Kidney (tissue), 14 donors: ENCODE data around the gene ZCCHC8. TPM values are rescaled to one million over a fixed set of nuclear protein-coding genes. Genes with fewer than 3 reads are reported as not detected.

ENCODE experiments used
- DNase-seq, 5 donors: peaks; one replicate each; pipeline ENCODE4 v3.0.0-alpha.2; 2013 to 2020
- FAIRE-seq: peaks from 2 replicates; lab custom pipeline; 2012; peaks lifted over from hg19 to GRCh38; lab: Jason Lieb, UNC
- H3K27ac ChIP-seq, 2 donors: one replicate each; pipeline ENCODE4 v1.7.0; 2013; ENCODE audit warnings: low read depth in 2 of 2, low read length in 2 of 2, inconsistent platforms in 1 of 2
- H3K27me3 ChIP-seq: one replicate; pipeline ENCODE4 v1.7.1; 2013; ENCODE audit warnings: low read length, inconsistent platforms; ENCODE audit not compliant: control insufficient read depth, insufficient read depth
- H3K36me3 ChIP-seq, 3 donors: one replicate each; pipeline versions ENCODE4 v1.7.0 to v1.7.1; 2013; ENCODE audit warnings: low read length in 3 of 3, control low read depth in 1 of 3, inconsistent platforms in 1 of 3; ENCODE audit not compliant: insufficient read depth in 3 of 3, control insufficient read depth in 2 of 3
- H3K4me1 ChIP-seq, 3 donors: one replicate each; pipeline versions ENCODE4 v1.7.0 to v1.7.1; 2013; ENCODE audit warnings: low read length in 3 of 3, inconsistent platforms in 1 of 3, low read depth in 1 of 3; ENCODE audit not compliant: control insufficient read depth in 2 of 3, insufficient read depth in 2 of 3
- H3K4me3 ChIP-seq, 3 donors: one replicate each; pipeline versions ENCODE4 v1.7.0 to v1.8.1; 2013; ENCODE audit warnings: low read length in 3 of 3, control low read depth in 1 of 3, inconsistent platforms in 1 of 3
- H3K9ac ChIP-seq, 3 donors: one replicate each; pipeline versions ENCODE4 v1.7.0 to v1.7.1; 2013; ENCODE audit warnings: low read length in 3 of 3, control low read depth in 1 of 3, inconsistent platforms in 1 of 3
- H3K9me3 ChIP-seq, 3 donors: one replicate each; pipeline versions ENCODE4 v1.7.0 to v1.7.1; 2013; ENCODE audit warnings: low read length in 3 of 3, control low read depth in 1 of 3, inconsistent platforms in 1 of 3; ENCODE audit not compliant: control insufficient read depth in 2 of 3, insufficient read depth in 1 of 3
- intact Hi-C: fragments of 100-400 bp; cut with DNase I; formaldehyde crosslinking; loops from one replicate; pipeline ENCODE4 v1.11.1; 2022
- polyA plus RNA-seq: library from polyadenylated mRNA; stranded (reverse); fragments of 350-450 nt; fragmentation: Illumina TruSeq; extraction: RNeasy Lipid Tissue Mini Kit (QIAGEN cat#74804); gene quantifications from one replicate; pipeline ENCODE4 v1.2.3, GENCODE V29; 2014; ENCODE audit warnings: low read depth, low replicate concordance; ENCODE audit not compliant: insufficient read depth
- total RNA-seq: library from RNA; stranded (reverse); fragmentation: NEBNext Ultra II Directional; extraction: Animal tissue kit (Norgen Biotek cat#: 25700); gene quantifications from one replicate; pipeline ENCODE4 v1.2.1, GENCODE V29; 2021
- TF ChIP-seq, protein P1 (sequence below): IDR thresholded peaks from 3 replicates; pipeline ENCODE4 v1.5.1; 2012; ENCODE audit warnings: mild to moderate bottlenecking, moderate library complexity, borderline replicate concordance; ENCODE audit not compliant: insufficient read depth; ENCODE audit errors: extremely low read depth
- donor health status: control.
- donor health status: control.
- donor health status: control.
- donor health status: control.
- donor health status: control.
- donor health status: DM: yes; HTN: yes; CAD: no.
- donor health status: Normal renal cell carcinoma (clear cell type).

ZCCHC8 gene
- total and polyA plus RNA-seq, 2 donors from 2014 or later: 10.9 to 25.8 TPM

DNA sequence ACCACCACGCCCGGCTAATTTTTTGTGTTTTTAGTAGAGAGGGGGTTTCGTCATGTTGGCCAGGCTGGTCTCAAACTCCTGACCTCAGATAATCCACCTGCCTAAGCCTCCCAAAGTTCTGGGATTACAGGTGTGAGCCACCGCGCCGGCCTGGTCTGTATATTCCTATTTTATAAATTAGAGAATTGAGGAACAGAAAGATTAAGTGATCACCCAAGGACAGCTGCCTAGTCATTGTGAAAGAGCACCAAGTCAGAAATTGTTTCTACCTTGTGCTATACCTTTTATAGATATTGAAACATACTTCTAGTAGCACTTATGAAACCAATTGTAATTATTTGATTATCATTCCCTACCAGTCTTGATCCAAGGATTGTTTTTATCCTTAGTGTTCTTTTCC lies 28.3 kb upstream of the ZCCHC8 start:
- no peak overlapping the region for H3K27ac ChIP-seq
- TF ChIP-seq, protein P1, sequence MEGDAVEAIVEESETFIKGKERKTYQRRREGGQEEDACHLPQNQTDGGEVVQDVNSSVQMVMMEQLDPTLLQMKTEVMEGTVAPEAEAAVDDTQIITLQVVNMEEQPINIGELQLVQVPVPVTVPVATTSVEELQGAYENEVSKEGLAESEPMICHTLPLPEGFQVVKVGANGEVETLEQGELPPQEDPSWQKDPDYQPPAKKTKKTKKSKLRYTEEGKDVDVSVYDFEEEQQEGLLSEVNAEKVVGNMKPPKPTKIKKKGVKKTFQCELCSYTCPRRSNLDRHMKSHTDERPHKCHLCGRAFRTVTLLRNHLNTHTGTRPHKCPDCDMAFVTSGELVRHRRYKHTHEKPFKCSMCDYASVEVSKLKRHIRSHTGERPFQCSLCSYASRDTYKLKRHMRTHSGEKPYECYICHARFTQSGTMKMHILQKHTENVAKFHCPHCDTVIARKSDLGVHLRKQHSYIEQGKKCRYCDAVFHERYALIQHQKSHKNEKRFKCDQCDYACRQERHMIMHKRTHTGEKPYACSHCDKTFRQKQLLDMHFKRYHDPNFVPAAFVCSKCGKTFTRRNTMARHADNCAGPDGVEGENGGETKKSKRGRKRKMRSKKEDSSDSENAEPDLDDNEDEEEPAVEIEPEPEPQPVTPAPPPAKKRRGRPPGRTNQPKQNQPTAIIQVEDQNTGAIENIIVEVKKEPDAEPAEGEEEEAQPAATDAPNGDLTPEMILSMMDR: no peak
- H3K9me3 ChIP-seq: no peaks in the 10 kb centered on the region
- H3K27me3 ChIP-seq: no peaks in the 10 kb centered on the region
- no peak for FAIRE-seq
- no peak overlapping the region for H3K9ac ChIP-seq
- DNase-seq: no peak
- H3K36me3 ChIP-seq: peaks cover 0 to 5% (median 0%) of the 10 kb centered on the region in 3 donors
- intact Hi-C loops: no loop called here
- H3K4me3 ChIP-seq: no peak overlapping the region
- H3K4me1 ChIP-seq: peaks cover 0 to 12% (median 8%) of the 10 kb centered on the region in 3 donors

DNA sequence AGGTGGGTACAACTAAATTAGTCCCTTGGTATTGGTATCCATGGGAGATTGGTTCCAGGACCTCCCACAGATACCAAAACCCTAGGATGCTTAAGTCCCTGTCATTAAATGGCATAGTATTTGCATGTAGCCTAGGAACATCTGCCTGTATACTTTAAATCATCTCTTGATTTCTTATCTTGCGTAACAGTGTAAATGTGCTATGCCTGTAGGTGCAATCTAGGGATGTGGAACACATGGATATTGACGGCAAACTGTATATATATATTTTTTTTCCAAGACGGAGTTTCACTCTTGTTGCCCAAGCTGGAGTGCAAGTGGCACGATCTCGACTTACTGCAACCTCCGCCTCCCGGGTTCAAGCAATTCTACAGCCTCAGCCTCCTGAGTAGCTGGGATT lies 27.9 kb upstream of the ZCCHC8 start:
- H3K4me1 ChIP-seq: peaks cover 0 to 12% (median 12%) of the 10 kb centered on the region in 3 donors
- DNase-seq (no peak), FAIRE-seq (no peak)
- no peak overlapping the region for H3K27ac ChIP-seq
- TF ChIP-seq, protein P1: no peak
- intact Hi-C loops: no loop called here
- H3K4me3 ChIP-seq: no peak overlapping the region
- H3K36me3 ChIP-seq: peaks cover 0 to 5% (median 0%) of the 10 kb centered on the region in 3 donors
- no peaks in the 10 kb centered on the region for H3K9me3 ChIP-seq
- H3K27me3 ChIP-seq: no peaks in the 10 kb centered on the region
- no peak overlapping the region for H3K9ac ChIP-seq

DNA sequence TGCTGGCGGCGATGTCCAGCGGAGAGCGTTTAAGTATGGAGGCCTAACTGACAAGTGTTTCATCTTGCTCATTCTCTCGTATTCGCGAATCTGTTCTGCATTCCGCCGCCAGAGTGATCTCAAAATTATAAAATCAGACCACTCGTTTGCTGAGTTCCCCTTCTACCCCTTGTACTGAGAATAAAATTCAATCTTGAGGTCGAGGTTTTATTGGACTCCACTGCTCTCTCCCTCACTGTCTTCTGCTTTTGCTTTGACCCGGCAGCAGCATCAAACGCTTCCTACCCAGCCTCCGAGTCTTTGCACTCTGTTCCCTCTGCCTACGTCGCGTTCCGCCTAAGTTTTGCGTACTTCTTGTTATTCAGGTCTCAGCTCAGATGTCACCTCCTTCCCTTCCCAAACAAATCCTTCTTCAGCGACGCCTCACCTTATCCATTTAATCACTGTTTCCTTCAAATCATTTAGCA lies 26.8 kb upstream of the ZCCHC8 start:
- Histone ChIP-seq H3K9me3 (no peaks in the 10 kb centered on the region), H3K4me1 (peaks cover 0 to 18% (median 17%) of the 10 kb centered on the region in 3 donors), H3K27me3 (no peaks in the 10 kb centered on the region), H3K27ac (no peak overlapping the region), H3K36me3 (peaks cover 0 to 4% (median 0%) of the 10 kb centered on the region in 3 donors), H3K4me3 (peak overlapping the region; percentile 81 to 100 (median 100)), H3K9ac (peak overlapping the region; percentile 21 to 73 (median 59))
- TF ChIP-seq, protein P1: no peak
- FAIRE-seq (no peak), DNase-seq (peak in 3 of 5 donors; percentile 15 to 36 (median 25))
- intact Hi-C loops: no loop called here
